ENCODE data around the gene TSLP.

DNA sequence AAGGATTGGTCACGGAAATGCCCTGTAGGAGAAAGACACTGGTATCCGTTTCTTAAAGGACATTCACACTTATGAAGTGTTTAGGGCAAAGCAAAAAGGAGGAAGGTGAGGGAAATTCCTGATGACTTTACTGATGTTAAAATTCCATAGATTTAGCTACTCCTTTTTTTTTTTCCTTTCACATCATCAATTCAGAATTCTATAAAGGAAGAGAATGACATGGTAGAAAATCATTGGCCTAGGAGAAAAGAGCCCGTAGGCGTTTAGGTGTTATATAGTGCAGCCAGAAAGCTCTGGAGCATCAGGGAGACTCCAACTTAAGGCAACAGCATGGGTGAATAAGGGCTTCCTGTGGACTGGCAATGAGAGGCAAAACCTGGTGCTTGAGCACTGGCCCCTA is at the start of gene TSLP:
- TF ChIP-seq POLR2AphosphoS5 (IDR thresholded peaks at IDR 0.05; ENCODE audit: borderline replicate concordance, low read depth, low read length) (no peak), EZH2 (IDR thresholded peaks at IDR 0.05) (no peak)
